HEK293T (cell line): ENCODE measurements around the gene XKR7.
"Not testable (repeated sequence)": the region's sequence is repeated elsewhere in the genome, so short reads cannot be mapped to it uniquely, and the experiment has no call there.

Experiments
- CTCF ChIA-PET: fragments of 350-600 bp; formaldehyde crosslinking; extraction: SDS; loops from one replicate; lab custom pipeline; 2021; ENCODE audit warnings: antibody characterized with exemption, inconsistent platforms; lab: Yijun Ruan, JAX
- POLR2A ChIA-PET: fragments of 350-600 bp; formaldehyde crosslinking; extraction: SDS; loops from one replicate; lab custom pipeline; 2020; ENCODE audit warnings: antibody characterized with exemption, inconsistent platforms; lab: Yijun Ruan, JAX
- DNase-seq: peaks from one replicate; pipeline ENCODE4 v3.0.0; 2012; ENCODE audit warnings: mixed read lengths; ENCODE audit errors: extremely low spot score
- ARNT ChIP-seq: fragments of 450-650 bp; IDR thresholded peaks from 2 replicates; pipeline ENCODE4 v1.6.1; 2017; ENCODE audit warnings: mild to moderate bottlenecking
- BHLHE40 ChIP-seq: fragments of 450-650 bp; IDR thresholded peaks from 2 replicates; pipeline ENCODE4 v1.6.1; 2016; ENCODE audit warnings: mild to moderate bottlenecking, moderate library complexity, borderline replicate concordance
- CTBP1 ChIP-seq: fragments of 450-650 bp; IDR thresholded peaks from 2 replicates; pipeline ENCODE4 v1.6.1; 2016; ENCODE audit warnings: borderline replicate concordance
- ELF4 ChIP-seq: fragments of 450-650 bp; IDR thresholded peaks from 2 replicates; pipeline ENCODE4 v1.6.1; 2017; ENCODE audit warnings: antibody characterized with exemption
- FOXA1 ChIP-seq: fragments of 450-650 bp; IDR thresholded peaks from 2 replicates; pipeline ENCODE4 v1.6.1; 2016; ENCODE audit warnings: mild to moderate bottlenecking
- FOXK2 ChIP-seq: fragments of 450-650 bp; IDR thresholded peaks from 2 replicates; pipeline ENCODE4 v1.6.1; 2016; ENCODE audit warnings: mild to moderate bottlenecking
- FOXM1 ChIP-seq: fragments of 450-650 bp; IDR thresholded peaks from 2 replicates; pipeline ENCODE4 v1.6.1; 2017; ENCODE audit warnings: mild to moderate bottlenecking, borderline replicate concordance
- HDGF ChIP-seq: fragments of 450-650 bp; IDR thresholded peaks from 2 replicates; pipeline ENCODE4 v1.6.1; 2017; ENCODE audit warnings: antibody characterized with exemption, borderline replicate concordance
- L3MBTL2 ChIP-seq: fragments of 450-650 bp; conservative IDR thresholded peaks from 2 replicates; pipeline ENCODE4 v1.6.1; 2016; ENCODE audit warnings: mild to moderate bottlenecking
- LEF1 ChIP-seq: fragments of 450-650 bp; IDR thresholded peaks from 2 replicates; pipeline ENCODE4 v1.6.1; 2017; ENCODE audit warnings: mild to moderate bottlenecking, borderline replicate concordance
- NFRKB ChIP-seq: fragments of 450-650 bp; IDR thresholded peaks from 2 replicates; pipeline ENCODE4 v1.6.1; 2016; ENCODE audit warnings: mild to moderate bottlenecking, moderate library complexity
- SP1 ChIP-seq: fragments of 450-650 bp; IDR thresholded peaks from 2 replicates; pipeline ENCODE4 v1.6.1; 2017
- SUZ12 ChIP-seq: fragments of 450-650 bp; IDR thresholded peaks from 2 replicates; pipeline ENCODE4 v1.6.1; 2016; ENCODE audit warnings: mild to moderate bottlenecking
- TARDBP ChIP-seq: fragments of 450-650 bp; IDR thresholded peaks from 2 replicates; pipeline ENCODE4 v1.6.1; 2016
- ZNF384 ChIP-seq: fragments of 450-650 bp; IDR thresholded peaks from 2 replicates; pipeline ENCODE4 v1.6.1; 2016
- TF ChIP-seq, protein P1 (sequence below): fragments of 450-650 bp; IDR thresholded peaks from 2 replicates; pipeline ENCODE4 v1.6.1; 2016

The XKR7 gene

DNA sequence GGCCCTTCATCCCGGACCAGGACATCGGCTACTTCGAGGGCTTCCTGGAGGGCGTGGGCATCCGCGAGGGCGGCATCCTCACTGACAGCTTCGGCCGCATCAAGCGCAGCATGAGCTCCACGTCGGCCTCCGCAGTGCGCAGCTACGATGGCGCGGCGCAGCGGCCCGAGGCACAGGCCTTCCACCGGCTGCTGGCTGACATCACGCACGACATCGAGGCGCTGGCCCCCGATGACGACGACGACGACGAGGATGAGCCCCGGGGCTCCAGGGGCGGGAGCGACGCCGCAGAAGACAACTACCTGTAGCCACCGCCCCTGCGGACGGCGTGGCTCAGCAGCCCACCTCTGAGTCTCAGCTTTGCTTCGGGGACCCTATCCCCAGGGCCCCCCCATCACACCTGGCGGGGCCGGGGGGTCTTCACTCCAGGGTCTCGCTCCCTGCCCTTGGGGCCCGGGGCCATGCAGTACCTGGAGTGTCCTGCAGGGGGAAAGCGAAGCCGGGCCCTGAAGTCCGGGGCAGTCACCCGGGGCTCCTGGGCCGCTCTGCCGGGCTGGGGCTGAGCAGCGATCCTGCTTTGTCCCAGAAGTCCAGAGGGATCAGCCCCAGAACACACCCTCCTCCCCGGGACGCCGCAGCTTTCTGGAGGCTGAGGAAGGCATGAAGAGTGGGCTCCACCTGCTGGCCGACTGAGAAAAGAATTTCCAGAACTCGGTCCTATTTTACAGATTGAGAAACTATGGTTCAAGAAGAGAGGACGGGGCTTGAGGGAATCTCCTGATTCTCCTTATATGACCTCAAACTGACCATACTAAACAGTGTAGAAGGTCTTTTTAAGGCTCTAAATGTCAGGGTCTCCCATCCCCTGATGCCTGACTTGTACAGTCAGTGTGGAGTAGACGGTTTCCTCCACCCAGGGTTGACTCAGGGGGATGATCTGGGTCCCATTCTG is 63.3 kb downstream of the XKR7 start:
- ChIA-PET POLR2A (no interaction called here), CTCF (interaction anchor here (0.6 to 1.5 kb wide), 13 partner anchors 11 to 356 kb away, joined by 3 to 4 read pairs (median 3); partner anchors contain the start of gene PDRG1)
- TF ChIP-seq FOXM1 (no peak), FOXA1 (no peak), FOXK2 (no peak), L3MBTL2 (no peak), LEF1 (no peak), ARNT (no peak), CTBP1 (no peak), ZNF384 (no peak), SP1 (no peak), BHLHE40 (no peak), TARDBP (no peak), NFRKB (no peak), ELF4 (no peak), SUZ12 (no peak)
- TF ChIP-seq, protein P1, sequence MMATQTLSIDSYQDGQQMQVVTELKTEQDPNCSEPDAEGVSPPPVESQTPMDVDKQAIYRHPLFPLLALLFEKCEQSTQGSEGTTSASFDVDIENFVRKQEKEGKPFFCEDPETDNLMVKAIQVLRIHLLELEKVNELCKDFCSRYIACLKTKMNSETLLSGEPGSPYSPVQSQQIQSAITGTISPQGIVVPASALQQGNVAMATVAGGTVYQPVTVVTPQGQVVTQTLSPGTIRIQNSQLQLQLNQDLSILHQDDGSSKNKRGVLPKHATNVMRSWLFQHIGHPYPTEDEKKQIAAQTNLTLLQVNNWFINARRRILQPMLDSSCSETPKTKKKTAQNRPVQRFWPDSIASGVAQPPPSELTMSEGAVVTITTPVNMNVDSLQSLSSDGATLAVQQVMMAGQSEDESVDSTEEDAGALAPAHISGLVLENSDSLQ = no peak
- peak; percentile 88 for DNase-seq

DNA sequence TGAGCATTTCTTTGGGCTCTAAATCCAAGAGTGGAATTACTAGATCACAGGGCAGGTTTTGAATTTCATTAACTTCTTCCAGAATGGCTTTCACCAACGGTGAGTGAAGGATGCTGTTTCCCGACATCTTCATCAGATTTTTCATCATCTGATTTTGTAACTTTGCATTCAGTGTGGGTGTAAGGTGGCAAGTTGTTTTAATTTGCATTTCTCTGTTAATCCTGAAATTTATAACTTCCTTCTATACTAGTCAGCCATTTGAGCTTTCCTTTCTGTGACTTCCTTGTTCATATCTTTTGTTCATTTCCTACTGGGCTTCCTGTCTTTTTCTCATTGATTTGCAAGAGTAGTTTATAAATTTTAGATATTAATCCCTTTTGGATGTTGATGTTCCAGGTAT is 65.4 kb downstream of the XKR7 start:
- no peak for DNase-seq
- ChIA-PET CTCF (no interaction called here), POLR2A (no interaction called here)
- TF ChIP-seq LEF1 = no peak
- TF ChIP-seq CTBP1 = no peak

DNA sequence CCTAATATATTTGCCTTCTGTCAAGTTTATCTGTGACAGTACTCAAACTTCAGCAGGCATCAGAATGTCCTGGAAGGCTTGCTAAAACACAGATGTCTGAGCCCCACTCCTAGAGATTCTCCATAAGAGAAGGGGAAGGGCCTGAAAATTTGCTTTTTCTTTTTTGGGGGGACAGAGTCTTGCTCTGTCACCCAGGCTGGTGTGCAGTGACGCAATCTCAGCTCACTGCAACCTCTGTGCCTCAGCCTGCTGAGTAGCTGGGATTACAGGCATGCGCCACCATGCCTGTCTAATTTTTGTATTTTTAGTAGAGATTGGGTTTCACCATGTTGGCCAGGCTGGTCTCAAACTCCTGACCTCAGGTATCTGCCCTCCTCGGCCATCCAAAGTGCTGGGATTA is 65.8 kb downstream of the XKR7 start:
- CTCF ChIA-PET, DNase-seq, POLR2A ChIA-PET: not testable (repeated sequence)

DNA sequence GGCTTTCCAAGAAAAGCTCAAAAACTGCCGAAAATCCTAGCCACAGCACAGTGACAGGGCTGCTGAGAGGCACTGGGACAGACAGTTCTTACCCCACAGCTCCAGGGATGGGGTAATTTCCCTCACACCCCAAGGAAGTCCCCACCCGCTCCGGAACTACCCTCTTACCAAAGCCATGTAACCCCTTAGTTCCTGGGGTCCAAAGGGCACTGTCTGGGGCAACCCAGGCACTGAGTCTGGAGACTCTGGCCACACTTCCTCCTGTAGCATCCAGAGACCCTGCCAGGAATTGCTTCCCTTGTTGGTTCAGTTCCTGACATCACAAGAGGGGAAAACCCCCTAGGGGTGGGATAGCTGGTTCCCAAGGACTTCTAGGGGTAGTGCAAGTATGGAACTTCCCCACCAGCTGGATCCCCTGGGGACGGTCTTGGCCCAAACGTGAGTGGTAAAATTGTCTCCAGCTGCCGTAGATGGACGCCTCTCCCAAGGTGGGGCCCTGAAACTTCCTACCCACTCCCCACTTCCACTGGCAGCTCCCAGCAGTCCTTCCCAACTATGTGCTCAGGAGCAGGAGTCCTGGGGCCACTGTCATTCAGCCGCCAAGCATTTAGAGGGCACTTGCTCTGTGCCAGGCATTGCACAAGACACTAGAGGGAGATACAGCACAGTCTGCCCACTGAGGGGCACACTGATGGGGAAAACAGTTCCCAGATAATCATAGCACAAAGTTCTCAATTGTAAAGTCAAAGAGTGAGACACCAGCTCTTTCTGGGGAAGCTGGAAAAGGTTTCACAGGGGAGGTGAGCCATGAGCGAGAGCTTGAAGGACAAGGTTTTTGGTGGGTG is 66.9 kb downstream of the XKR7 start:
- CTCF ChIA-PET = interaction anchor here (1.5 kb wide), 1 partner anchor 27 kb away, joined by 3 read pairs; no protein-coding TSS in a partner anchor

DNA sequence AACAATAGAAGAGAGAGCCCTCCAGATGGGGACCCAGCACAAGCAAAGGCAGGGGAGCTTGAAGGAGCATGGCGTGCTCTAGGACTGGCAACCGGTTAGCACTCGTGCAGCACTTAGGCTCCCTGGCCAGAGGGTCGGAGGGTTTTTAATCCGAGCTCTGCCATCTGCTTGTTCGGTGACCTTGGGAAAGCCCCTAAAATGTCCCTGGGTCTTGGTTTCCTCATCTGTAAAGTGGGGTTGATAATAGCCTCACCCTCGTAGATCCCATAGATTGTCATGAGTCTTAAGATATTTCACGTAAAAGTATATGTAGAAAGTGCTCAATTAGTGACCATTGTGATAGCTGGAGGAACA is 67.5 kb downstream of the XKR7 start:
- POLR2A ChIA-PET = no interaction called here

More for the DNA sequence above, 66.9 kb downstream of the XKR7 start:
- POLR2A ChIA-PET = no interaction called here
- TF ChIP-seq NFRKB (no peak), LEF1 (no peak), HDGF (no peak), ELF4 (no peak), SUZ12 (no peak), BHLHE40 (no peak), CTBP1 (no peak), L3MBTL2 (no peak), FOXM1 (no peak), ARNT (no peak), ZNF384 (no peak), FOXA1 (no peak), TARDBP (no peak), SP1 (no peak), FOXK2 (no peak)
- TF ChIP-seq, protein P1 = no peak
- no peak for DNase-seq

More for the DNA sequence above, 67.5 kb downstream of the XKR7 start:
- CTCF ChIA-PET = interaction anchor here (1.5 kb wide), 1 partner anchor 27 kb away, joined by 3 read pairs; no protein-coding TSS in a partner anchor
- no peak for DNase-seq
- TF ChIP-seq, protein P1 = no peak
- no peak for TF ChIP-seq ARNT
- TF ChIP-seq LEF1 = no peak
- no peak for TF ChIP-seq HDGF
- no peak for TF ChIP-seq FOXK2
- TF ChIP-seq NFRKB = no peak
- TF ChIP-seq FOXA1 = no peak
- no peak for TF ChIP-seq TARDBP
- no peak for TF ChIP-seq ELF4
- no peak for TF ChIP-seq ZNF384
- TF ChIP-seq FOXM1 = no peak
- no peak for TF ChIP-seq SP1
- TF ChIP-seq CTBP1 = no peak
- no peak for TF ChIP-seq L3MBTL2
- no peak for TF ChIP-seq BHLHE40
- no peak for TF ChIP-seq SUZ12
